ENCODE data around the gene KCNK4. TPM values are rescaled to one million over a fixed set of nuclear protein-coding genes. Genes with fewer than 3 reads are reported as not detected.

KCNK4 gene
- total and polyA plus RNA-seq, 12 donors, result not detected

DNA sequence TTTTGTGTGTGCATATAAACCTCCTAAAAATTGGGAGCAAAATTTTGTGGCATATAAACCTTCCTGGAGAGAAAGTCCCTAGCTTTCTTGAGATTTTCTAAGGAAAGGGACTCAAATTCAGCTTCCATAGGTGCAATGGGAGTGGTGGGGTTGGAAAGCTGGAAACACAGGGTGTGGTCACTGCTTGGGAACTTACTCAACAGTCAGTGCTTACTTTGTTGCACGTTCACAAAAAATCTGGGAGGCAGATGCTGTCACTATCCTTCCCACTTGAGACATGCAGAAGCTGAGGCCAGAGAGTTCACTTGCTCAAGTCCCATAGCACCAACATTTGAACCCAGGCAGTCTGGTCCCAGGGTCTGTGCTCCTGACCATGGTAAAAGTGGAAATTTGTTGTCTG, 5.1 kb downstream of the KCNK4 start:
- 43 to 71% methylated on average over 1 of the region's 1 CpG for WGBS, 2 donors
- peaks cover 19 to 44% (median 35%) of the 10 kb centered on the region in 9 donors for H3K4me1 ChIP-seq
- TF ChIP-seq, protein P1, sequence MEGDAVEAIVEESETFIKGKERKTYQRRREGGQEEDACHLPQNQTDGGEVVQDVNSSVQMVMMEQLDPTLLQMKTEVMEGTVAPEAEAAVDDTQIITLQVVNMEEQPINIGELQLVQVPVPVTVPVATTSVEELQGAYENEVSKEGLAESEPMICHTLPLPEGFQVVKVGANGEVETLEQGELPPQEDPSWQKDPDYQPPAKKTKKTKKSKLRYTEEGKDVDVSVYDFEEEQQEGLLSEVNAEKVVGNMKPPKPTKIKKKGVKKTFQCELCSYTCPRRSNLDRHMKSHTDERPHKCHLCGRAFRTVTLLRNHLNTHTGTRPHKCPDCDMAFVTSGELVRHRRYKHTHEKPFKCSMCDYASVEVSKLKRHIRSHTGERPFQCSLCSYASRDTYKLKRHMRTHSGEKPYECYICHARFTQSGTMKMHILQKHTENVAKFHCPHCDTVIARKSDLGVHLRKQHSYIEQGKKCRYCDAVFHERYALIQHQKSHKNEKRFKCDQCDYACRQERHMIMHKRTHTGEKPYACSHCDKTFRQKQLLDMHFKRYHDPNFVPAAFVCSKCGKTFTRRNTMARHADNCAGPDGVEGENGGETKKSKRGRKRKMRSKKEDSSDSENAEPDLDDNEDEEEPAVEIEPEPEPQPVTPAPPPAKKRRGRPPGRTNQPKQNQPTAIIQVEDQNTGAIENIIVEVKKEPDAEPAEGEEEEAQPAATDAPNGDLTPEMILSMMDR (IDR thresholded peaks at IDR 0.05), result no peak
- peaks cover 19 to 97% (median 91%) of the 10 kb centered on the region in 7 donors for H3K27me3 ChIP-seq
- no peak for DNase-seq
- no peak overlapping the region for H3K4me3 ChIP-seq
- H3K27ac ChIP-seq, result no peak overlapping the region
- intact Hi-C loops (cut with DNase I), result loop anchor here in 2 of 10 donors (5.0 kb wide), 1 partner anchor 89 kb away; the partner anchor contains the start of gene FERMT3 (in 2 of the 2)
- H3K36me3 ChIP-seq, result no peaks in the 10 kb centered on the region
- H3K9me3 ChIP-seq, result no peaks in the 10 kb centered on the region
- ATAC-seq, result no peak

DNA sequence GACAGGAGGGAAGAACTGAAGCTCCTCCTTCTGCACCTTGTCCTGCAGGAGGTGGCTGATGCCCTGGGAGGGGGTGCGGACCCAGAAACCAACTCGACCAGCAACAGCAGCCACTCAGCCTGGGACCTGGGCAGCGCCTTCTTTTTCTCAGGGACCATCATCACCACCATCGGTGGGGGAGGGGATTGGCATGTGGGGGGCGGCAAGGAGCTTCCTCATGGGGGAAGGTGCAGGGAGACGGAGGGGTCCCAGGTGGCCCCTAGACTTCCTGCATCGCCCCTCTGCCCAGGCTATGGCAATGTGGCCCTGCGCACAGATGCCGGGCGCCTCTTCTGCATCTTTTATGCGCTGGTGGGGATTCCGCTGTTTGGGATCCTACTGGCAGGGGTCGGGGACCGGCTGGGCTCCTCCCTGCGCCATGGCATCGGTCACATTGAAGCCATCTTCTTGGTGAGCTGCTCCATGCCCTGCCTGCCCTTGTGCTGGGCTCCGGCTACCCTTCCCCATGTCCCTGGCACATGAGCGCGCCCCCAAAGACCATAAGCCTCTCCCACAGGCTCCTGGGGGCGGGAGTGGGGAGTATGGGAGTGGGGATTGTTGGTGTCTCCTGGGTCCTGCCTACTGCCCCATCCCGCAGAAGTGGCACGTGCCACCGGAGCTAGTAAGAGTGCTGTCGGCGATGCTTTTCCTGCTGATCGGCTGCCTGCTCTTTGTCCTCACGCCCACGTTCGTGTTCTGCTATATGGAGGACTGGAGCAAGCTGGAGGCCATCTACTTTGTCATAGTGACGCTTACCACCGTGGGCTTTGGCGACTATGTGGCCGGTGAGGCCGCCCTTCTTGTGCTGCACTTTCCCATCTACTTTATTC, 6.0 kb downstream of the KCNK4 start:
- H3K4me3 ChIP-seq, result no peak overlapping the region
- H3K4me1 ChIP-seq, result peaks cover 14 to 40% (median 33%) of the 10 kb centered on the region in 9 donors
- intact Hi-C loops (cut with DNase I), result loop anchor here in 2 of 10 donors (5.0 kb wide), 1 partner anchor 90 kb away; the partner anchor contains the start of gene FERMT3 (in 2 of the 2)
- WGBS, 2 donors, result 12 to 14% methylated on average over 34 of the region's 34 CpGs
- H3K9me3 ChIP-seq, result no peaks in the 10 kb centered on the region
- TF ChIP-seq, protein P1 (IDR thresholded peaks at IDR 0.05), result no peak
- ATAC-seq (no peak), DNase-seq (no peak)
- no peaks in the 10 kb centered on the region for H3K36me3 ChIP-seq
- H3K27me3 ChIP-seq, result peaks cover 11 to 97% (median 91%) of the 10 kb centered on the region in 7 donors
- no peak overlapping the region for H3K27ac ChIP-seq

DNA sequence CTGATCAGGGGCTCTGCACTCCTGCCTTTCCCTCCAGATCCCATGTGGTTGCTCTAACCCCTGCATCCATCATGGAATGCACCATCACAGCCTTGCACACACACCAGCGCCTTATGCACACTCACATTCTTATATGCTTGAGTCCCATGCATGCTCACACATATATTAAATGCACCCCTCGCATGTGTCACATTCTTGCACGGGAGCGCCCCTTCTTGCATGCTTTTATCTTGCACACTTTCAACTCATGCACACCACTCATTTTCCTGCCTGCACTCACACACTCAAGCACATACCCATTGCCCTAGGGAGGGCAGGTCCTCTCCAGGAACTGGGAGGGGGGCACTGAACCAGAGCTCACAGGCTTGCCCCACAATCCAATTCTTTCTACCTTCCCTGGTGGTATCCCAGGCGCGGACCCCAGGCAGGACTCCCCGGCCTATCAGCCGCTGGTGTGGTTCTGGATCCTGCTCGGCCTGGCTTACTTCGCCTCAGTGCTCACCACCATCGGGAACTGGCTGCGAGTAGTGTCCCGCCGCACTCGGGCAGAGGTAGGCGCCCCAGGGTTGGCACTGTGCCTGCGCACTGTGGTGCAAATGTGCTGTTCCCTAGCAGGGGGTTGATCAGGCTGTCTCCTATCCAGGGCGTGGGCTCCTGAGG, 6.7 kb downstream of the KCNK4 start:
- TF ChIP-seq, protein P1 (IDR thresholded peaks at IDR 0.05), result no peak
- 50 to 58% methylated on average over 18 of the region's 18 CpGs for WGBS, 2 donors
- Histone ChIP-seq H3K9me3 (no peaks in the 10 kb centered on the region), H3K27me3 (peaks cover 6 to 92% (median 87%) of the 10 kb centered on the region in 7 donors), H3K4me1 (peaks cover 14 to 33% (median 27%) of the 10 kb centered on the region in 9 donors), H3K36me3 (no peaks in the 10 kb centered on the region), H3K27ac (no peak overlapping the region), H3K4me3 (no peak overlapping the region)
- no peak for ATAC-seq
- intact Hi-C loops (cut with DNase I), result loop anchor here in 2 of 10 donors (5.0 kb wide), 1 partner anchor 91 kb away; the partner anchor contains the start of gene FERMT3 (in 2 of the 2)
- no peak for DNase-seq

All from heart right ventricle (tissue), 16 donors.